ENCODE data around the gene RILPL2.

DNA sequence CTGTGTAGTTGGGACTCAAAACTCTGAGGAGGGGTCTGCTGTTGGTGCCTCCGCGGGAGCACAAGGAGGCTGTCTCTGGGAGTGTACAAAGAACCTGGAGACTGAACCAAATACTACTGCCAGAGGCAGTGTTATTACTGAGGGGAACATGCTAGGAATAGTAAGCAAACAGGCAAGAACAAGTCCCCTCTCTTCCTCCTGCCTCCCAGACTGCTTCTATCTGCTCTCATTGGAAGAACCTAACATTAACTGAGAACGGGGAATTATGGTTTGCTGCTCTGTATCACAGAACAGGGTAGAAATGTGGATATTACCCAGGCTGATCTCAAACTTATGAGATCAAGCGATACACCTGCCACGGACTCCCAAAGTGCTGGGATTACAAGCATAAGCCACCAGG, 57.1 kb downstream of the RILPL2 start:
- TF ChIP-seq, protein P1, sequence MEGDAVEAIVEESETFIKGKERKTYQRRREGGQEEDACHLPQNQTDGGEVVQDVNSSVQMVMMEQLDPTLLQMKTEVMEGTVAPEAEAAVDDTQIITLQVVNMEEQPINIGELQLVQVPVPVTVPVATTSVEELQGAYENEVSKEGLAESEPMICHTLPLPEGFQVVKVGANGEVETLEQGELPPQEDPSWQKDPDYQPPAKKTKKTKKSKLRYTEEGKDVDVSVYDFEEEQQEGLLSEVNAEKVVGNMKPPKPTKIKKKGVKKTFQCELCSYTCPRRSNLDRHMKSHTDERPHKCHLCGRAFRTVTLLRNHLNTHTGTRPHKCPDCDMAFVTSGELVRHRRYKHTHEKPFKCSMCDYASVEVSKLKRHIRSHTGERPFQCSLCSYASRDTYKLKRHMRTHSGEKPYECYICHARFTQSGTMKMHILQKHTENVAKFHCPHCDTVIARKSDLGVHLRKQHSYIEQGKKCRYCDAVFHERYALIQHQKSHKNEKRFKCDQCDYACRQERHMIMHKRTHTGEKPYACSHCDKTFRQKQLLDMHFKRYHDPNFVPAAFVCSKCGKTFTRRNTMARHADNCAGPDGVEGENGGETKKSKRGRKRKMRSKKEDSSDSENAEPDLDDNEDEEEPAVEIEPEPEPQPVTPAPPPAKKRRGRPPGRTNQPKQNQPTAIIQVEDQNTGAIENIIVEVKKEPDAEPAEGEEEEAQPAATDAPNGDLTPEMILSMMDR (conservative IDR thresholded peaks at IDR 0.05): no peak
- TF ChIP-seq ZFX (IDR thresholded peaks at IDR 0.05): no peak

Measured in C4-2B (cell line).